ENCODE measurements around the gene ZBTB1.

Gene ZBTB1

GRCh38 chr14:64504310-64504896 is at the start of gene ZBTB1:
Gene ZBTB1 (plus strand): TSS chr14:64504770. CDS start chr14:64521505, 16,735 bp downstream.
- DNase-seq = no peak

- DNase-seq = no peak
Observed at GRCh38 chr14:64459405-64460136, 45.0 kb upstream of the ZBTB1 start.

- DNase-seq = no peak
Observed at GRCh38 chr14:64461221-64461620, 43.3 kb upstream of the ZBTB1 start.

- DNase-seq = no peak
Observed at GRCh38 chr14:64463195-64463594, 41.4 kb upstream of the ZBTB1 start.

GRCh38 chr14:64463873-64464272 is 40.7 kb upstream of the ZBTB1 start:
- DNase-seq = no peak

- peak; percentile 5 for DNase-seq
Observed at GRCh38 chr14:64464651-64465050, 39.9 kb upstream of the ZBTB1 start.

- DNase-seq = no peak
Observed at GRCh38 chr14:64465191-64465822, 39.3 kb upstream of the ZBTB1 start, which contains the start of gene AKAP5. Gene AKAP5 (plus strand): TSS chr14:64465499. CDS start chr14:64468395, 2,896 bp downstream.

- no peak for DNase-seq
Observed at GRCh38 chr14:64465831-64466554, 38.6 kb upstream of the ZBTB1 start.

- no peak for DNase-seq
Observed at GRCh38 chr14:64467101-64467500, 37.5 kb upstream of the ZBTB1 start.

GRCh38 chr14:64467566-64467965 is 37.0 kb upstream of the ZBTB1 start:
- no peak for DNase-seq

- no peak for DNase-seq
Observed at GRCh38 chr14:64468451-64468850, 36.1 kb upstream of the ZBTB1 start.

GRCh38 chr14:64474041-64474440 is 30.5 kb upstream of the ZBTB1 start:
- no peak for DNase-seq

- no peak for DNase-seq
Observed at GRCh38 chr14:64474698-64475097, 29.9 kb upstream of the ZBTB1 start.

- no peak for DNase-seq
Observed at GRCh38 chr14:64475585-64476273, 28.8 kb upstream of the ZBTB1 start.

- no peak for DNase-seq
Observed at GRCh38 chr14:64476438-64476837, 28.1 kb upstream of the ZBTB1 start.

GRCh38 chr14:64478634-64479250 is 25.8 kb upstream of the ZBTB1 start:
- DNase-seq = no peak

GRCh38 chr14:64488590-64489099 is 15.9 kb upstream of the ZBTB1 start:
- no peak for DNase-seq

GRCh38 chr14:64491637-64492036 is 12.9 kb upstream of the ZBTB1 start:
- no peak for DNase-seq

GRCh38 chr14:64493455-64493854 is 11.1 kb upstream of the ZBTB1 start:
- no peak for DNase-seq

GRCh38 chr14:64495252-64495651 is 9.3 kb upstream of the ZBTB1 start:
- DNase-seq = no peak

- DNase-seq = no peak
Observed at GRCh38 chr14:64496764-64497163, 7.8 kb upstream of the ZBTB1 start.

GRCh38 chr14:64500088-64500487 is 4.5 kb upstream of the ZBTB1 start:
- DNase-seq = no peak

All from NCI-H1417 treated with DMSO at 0.1 percent for 48 hours (cell line).